Heart left ventricle (tissue), 16 donors: ENCODE measurements around the gene CTSH. TPM values are rescaled to one million over a fixed set of nuclear protein-coding genes. Genes with fewer than 3 reads are reported as not detected.

Source experiments
- ATAC-seq, 4 donors: fragments of 200-7000 bp; cut with Tn5 transposase; one replicate each; pipeline ENCODE4 v1.9.1; 2020 to 2022; ENCODE audit warnings: moderate library complexity in 4 of 4, mild to moderate bottlenecking in 3 of 4, moderate number of reproducible peaks in 1 of 4
- DNase-seq, 5 donors: peaks; one replicate each; pipeline ENCODE4 v3.0.0-alpha.2; 2020
- H3K27ac ChIP-seq, 12 donors: fragments of 200-600 bp; sonication (generic) in 4 of 12; one replicate each; pipeline versions ENCODE4 v1.5.0 to v1.8.0; 2016 to 2022; ENCODE audit warnings: mild to moderate bottlenecking in 2 of 12
- H3K27me3 ChIP-seq, 9 donors: fragments of 200-600 bp; sonication (generic) in 2 of 9; one replicate each; pipeline versions ENCODE4 v1.5.1 to v1.8.0; 2016 to 2022; ENCODE audit warnings: mild to moderate bottlenecking in 3 of 9
- H3K36me3 ChIP-seq, 9 donors: fragments of 200-600 bp; sonication (generic) in 2 of 9; one replicate each; pipeline versions ENCODE4 v1.5.0 to v1.8.0; 2018 to 2022; ENCODE audit warnings: mild to moderate bottlenecking in 2 of 9
- H3K4me1 ChIP-seq, 12 donors: fragments of 200-600 bp; sonication (generic) in 4 of 12; one replicate each; pipeline versions ENCODE4 v1.5.0 to v1.8.0; 2016 to 2022; ENCODE audit warnings: mild to moderate bottlenecking in 3 of 12
- H3K4me3 ChIP-seq, 12 donors: fragments of 200-600 bp; sonication (generic) in 4 of 12; one replicate each; pipeline versions ENCODE4 v1.5.0 to v1.8.0; 2017 to 2022; ENCODE audit warnings: mild to moderate bottlenecking in 9 of 12, moderate library complexity in 4 of 12
- H3K9me3 ChIP-seq, 12 donors: fragments of 200-600 bp; sonication (generic) in 4 of 12; one replicate each; pipeline versions ENCODE4 v1.5.0 to v1.8.0; 2016 to 2022; ENCODE audit warnings: mild to moderate bottlenecking in 1 of 12
- POLR2A ChIP-seq, 2 donors: fragments of 450-650 bp; IDR thresholded peaks; one replicate each; pipeline ENCODE4 v1.6.1; 2017; ENCODE audit warnings: antibody characterized with exemption in 2 of 2, mild to moderate bottlenecking in 2 of 2, moderate library complexity in 2 of 2
- WGBS, 4 donors: extraction: QIAGEN DNeasy Blood & Tissue Kit in 2 of 4; methylation state at CpG; one replicate each; pipeline versions ENCODE4 v1.1.5 to v1.1.7; 2013 to 2018; 5-methylcytosine and 5-hydroxymethylcytosine counted together
- intact Hi-C, 10 donors: fragments of 100-400 bp; cut with DNase I; formaldehyde crosslinking; loops; one replicate each; pipeline versions ENCODE4 v1.11.1 to v1.14.2; 2022
- polyA plus RNA-seq, 2 donors: library from polyadenylated mRNA; stranded (reverse); fragments of 200-250 nt; gene quantifications; one replicate each; pipeline ENCODE4 v1.2.3, GENCODE V29; 2013
- total RNA-seq, 9 donors: library from RNA; depleted of rRNA in 2 of 9; stranded (reverse); fragments of >200 nt in 2 of 9; fragmentation: NEBNext Ultra II Directional in 3 of 9; extraction: Animal tissue kit (Norgen Biotek cat#: 25700) in 3 of 9; gene quantifications; one replicate each; pipeline versions ENCODE4 v1.1.0 to v1.2.4, GENCODE V29; 2016 to 2023
- TF ChIP-seq, protein P1 (sequence below), 12 donors: fragments of 200-600 bp; sonication (generic) in 4 of 12; IDR thresholded peaks; one replicate each; pipeline versions ENCODE4 v1.5.0 to v1.8.0; 2018 to 2022; ENCODE audit warnings: antibody characterized with exemption in 12 of 12, mild to moderate bottlenecking in 5 of 12
- donor health status: ischemic (EF 13 %, LVEDD 7.1; RV severe dilation, severe dysfunction).
- donor health status: healthy with polysubstance abuse.
- donor health status: DM: no; HTN: yes; CAD: no.
- donor health status: DM: no; HTN: no; CAD: no.
- donor health status: ischemic (EF 25% LVEDD 6.9; RV normal size, moderate dysfunction).
- donor health status: ischemic (EF 25% LVEDD 5.7; RV mildly dilated, moderate dysfunction).
- donor health status: healthy.
- donor health status: DM: yes; HTN: yes; CAD: no.
- donor health status: ischemic (EF 35%, LVEDD 5.7; RV mildly dilated, moderate dysfunction).
- donor health status: nonischemic (EF 11% LVEDD 7.7; RV severe dilation, severe dysfunction).
- donor health status: DM: yes; HTN: yes; CAD: no.
- donor health status: PGD.
- donor health status: ischemic (EF 29% LVEDD 5.4; RV normal size, mild dysfunction).
- donor health status: nonischemic (EF 23%, LVEDD 6.1; RV moderate dilation, normal function).

Gene CTSH
- total and polyA plus RNA-seq, 11 donors: 27.8 to 165 (median 82.4) TPM

DNA sequence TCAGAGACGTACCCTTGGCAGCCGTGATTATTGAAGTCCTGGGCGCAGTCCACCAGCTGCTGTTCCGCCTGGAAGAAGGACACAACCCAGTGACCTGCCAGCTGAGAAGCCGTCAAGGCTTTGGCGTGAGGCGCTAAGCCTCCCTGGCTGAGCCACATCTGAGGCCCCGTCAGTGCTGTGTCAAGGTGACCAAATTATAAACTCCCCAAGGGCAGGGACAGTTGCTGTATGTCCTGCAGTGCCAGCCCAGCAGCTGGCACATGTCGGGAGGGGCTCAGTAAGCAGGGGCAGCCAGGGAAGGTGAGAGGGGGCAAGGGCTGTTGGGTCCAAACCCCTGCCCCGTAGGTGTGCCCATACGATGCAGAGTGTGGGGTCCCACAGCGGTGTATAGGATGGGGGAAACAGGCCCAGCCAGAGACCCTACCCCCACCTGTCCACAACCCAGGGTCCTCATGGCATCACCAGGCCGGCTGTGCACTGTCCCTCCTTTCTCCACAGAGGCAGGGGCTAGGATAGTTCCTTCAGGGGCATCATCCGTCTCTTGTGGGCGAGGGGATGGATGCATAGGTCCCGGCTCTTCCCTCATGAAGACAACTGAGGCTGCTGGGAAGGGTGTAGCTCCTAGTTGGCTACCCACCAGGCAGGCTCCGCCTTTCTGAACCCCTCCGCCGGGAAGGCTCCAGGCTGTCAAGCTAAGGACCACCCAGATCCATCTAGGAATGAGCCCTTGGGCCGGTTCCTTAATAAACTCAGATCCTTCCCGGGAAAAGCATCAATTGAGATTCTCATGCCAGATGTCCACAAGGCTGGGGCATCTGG is 13.2 kb downstream of the CTSH start:
- peaks cover 0 to 54% (median 27%) of the 10 kb centered on the region in 12 donors for H3K4me1 ChIP-seq
- TF ChIP-seq, protein P1, sequence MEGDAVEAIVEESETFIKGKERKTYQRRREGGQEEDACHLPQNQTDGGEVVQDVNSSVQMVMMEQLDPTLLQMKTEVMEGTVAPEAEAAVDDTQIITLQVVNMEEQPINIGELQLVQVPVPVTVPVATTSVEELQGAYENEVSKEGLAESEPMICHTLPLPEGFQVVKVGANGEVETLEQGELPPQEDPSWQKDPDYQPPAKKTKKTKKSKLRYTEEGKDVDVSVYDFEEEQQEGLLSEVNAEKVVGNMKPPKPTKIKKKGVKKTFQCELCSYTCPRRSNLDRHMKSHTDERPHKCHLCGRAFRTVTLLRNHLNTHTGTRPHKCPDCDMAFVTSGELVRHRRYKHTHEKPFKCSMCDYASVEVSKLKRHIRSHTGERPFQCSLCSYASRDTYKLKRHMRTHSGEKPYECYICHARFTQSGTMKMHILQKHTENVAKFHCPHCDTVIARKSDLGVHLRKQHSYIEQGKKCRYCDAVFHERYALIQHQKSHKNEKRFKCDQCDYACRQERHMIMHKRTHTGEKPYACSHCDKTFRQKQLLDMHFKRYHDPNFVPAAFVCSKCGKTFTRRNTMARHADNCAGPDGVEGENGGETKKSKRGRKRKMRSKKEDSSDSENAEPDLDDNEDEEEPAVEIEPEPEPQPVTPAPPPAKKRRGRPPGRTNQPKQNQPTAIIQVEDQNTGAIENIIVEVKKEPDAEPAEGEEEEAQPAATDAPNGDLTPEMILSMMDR (IDR thresholded peaks at IDR 0.05): no peak
- no peak for TF ChIP-seq POLR2A (IDR thresholded peaks at IDR 0.05)
- H3K27me3 ChIP-seq: no peaks in the 10 kb centered on the region
- H3K27ac ChIP-seq: peak overlapping the region in 3 of 12 donors; percentile 32 to 66 (median 42)
- peak in 1 of 4 donors; percentile 7 for ATAC-seq
- no peaks in the 10 kb centered on the region for H3K9me3 ChIP-seq
- H3K4me3 ChIP-seq: no peak overlapping the region
- WGBS, 4 donors: 80 to 95% (median 90%) methylated on average over 16 to 21 of the region's 21 CpGs
- no peak for DNase-seq
- intact Hi-C loops: no loop called here
- peaks cover 0 to 88% (median 33%) of the 10 kb centered on the region in 9 donors for H3K36me3 ChIP-seq

DNA sequence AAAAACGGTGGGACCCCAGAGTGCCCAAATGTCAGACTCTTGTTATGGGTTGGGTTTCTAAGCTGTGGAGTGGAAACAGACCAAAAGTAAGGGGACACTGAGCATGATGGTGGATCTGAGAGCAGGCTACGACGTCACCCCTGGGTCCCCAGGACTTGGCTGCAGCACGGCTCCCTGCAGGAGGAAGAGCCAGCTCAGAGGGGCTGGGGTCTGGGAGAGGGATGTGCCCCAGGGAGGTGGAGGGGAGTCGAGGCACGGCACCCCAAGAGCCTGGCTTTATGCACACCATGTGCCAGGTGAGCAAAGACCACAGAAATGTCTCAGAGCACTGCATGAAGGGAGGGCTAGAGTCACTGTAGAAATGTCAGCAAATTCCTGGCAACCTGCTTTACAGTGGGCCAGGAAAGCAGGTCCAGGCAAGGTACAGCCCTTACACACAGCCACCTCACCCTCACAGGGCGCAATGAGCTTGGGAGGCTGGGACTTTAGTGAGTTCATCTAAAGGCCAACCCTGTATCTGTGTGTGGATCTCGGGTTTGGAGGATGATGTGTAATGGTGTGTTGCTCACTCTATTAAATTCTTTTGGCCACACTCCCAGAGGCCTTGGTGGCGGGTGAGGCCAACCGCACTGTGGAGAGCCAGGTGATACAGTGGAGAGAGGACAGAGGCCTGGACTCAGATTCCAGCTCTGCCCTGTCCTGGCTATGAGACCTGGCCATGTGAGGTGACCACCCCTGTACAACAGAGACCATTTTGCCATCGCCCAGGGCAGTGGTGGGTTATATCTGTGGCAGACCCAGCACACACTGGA is 14.1 kb downstream of the CTSH start:
- Histone ChIP-seq H3K9me3 (no peaks in the 10 kb centered on the region), H3K36me3 (peaks cover 0 to 90% (median 39%) of the 10 kb centered on the region in 9 donors), H3K4me3 (no peak overlapping the region), H3K27ac (peak overlapping the region in 3 of 12 donors; percentile 32 to 66 (median 42)), H3K27me3 (no peaks in the 10 kb centered on the region), H3K4me1 (peaks cover 0 to 48% (median 24%) of the 10 kb centered on the region in 12 donors)
- intact Hi-C loops: no loop called here
- WGBS, 4 donors: 69 to 76% (median 74%) methylated on average over 11 of the region's 11 CpGs
- TF ChIP-seq POLR2A (IDR thresholded peaks at IDR 0.05): no peak
- TF ChIP-seq, protein P1 (IDR thresholded peaks at IDR 0.05): no peak
- DNase-seq: no peak
- ATAC-seq: peak in 3 of 4 donors; percentile 48 to 56 (median 56)

DNA sequence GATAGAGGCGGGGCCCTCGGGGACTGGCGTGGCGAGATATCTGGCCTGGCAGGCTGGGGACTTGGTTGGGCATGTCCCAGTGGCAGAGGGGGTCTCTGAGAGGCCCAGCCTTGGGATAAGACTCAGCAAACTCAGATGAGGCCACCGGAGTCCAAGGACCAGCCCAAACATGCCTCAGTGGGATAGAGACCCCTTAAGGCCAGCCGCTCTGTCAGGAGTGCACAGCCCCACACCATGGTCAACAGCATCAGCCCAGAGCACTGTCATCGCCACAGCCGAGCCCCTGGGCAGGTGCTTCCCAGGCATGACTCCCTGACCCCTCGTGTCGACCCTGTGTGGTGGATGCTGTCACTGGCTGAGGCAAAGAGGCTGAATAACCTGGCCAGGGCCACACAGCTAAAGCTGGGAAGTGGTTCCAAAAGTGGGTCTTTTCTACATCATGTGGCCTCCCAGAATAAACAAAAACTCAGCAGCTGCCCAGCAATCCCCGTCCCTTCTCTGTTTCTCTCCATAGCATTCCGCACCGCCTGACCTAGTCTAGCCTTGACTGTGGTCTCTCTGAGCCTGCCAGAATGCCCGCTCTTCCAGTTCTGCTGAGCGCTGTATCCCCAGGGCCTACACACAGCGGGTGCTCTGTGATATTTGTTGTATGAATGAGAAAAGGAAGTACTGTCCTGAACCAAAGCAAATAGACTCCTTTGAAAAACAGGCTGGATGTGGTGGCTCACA is 15.1 kb downstream of the CTSH start:
- ATAC-seq (no peak), DNase-seq (no peak)
- Histone ChIP-seq H3K27me3 (no peaks in the 10 kb centered on the region), H3K4me1 (peaks cover 0 to 39% (median 18%) of the 10 kb centered on the region in 12 donors), H3K36me3 (peaks cover 0 to 91% (median 43%) of the 10 kb centered on the region in 9 donors), H3K27ac (no peak overlapping the region), H3K4me3 (no peak overlapping the region), H3K9me3 (no peaks in the 10 kb centered on the region)
- WGBS, 4 donors: 95 to 100% (median 96%) methylated on average over 12 to 16 of the region's 16 CpGs
- TF ChIP-seq, protein P1 (IDR thresholded peaks at IDR 0.05): no peak
- TF ChIP-seq POLR2A (IDR thresholded peaks at IDR 0.05): no peak
- intact Hi-C loops: no loop called here
